ENCODE results near the gene ZNF662. TPM values are rescaled to one million over a fixed set of nuclear protein-coding genes. Genes with fewer than 3 reads are reported as not detected.

Gene ZNF662
- total RNA-seq, 2 donors from 2014 or later: 1.7 to 2.7 TPM

- H3K36me3 ChIP-seq: peaks cover 34% of the 10 kb centered on the region
Observed at GRCh38 chr3:42908675-42909074, 2.7 kb downstream of the ZNF662 start.

GRCh38 chr3:42911551-42911950, 5.6 kb downstream of the ZNF662 start:
- no peak for DNase-seq (ENCODE audit: low spot score)
- no peak for TF ChIP-seq CTCF (IDR thresholded peaks at IDR 0.05)
- no peak overlapping the region for H3K27ac ChIP-seq
- peaks cover 0 to 8% of the 10 kb centered on the region in 2 donors for H3K4me1 ChIP-seq
- H3K36me3 ChIP-seq: peaks cover 52% of the 10 kb centered on the region
- no peaks in the 10 kb centered on the region for H3K27me3 ChIP-seq
- peaks cover 24 to 52% of the 10 kb centered on the region in 2 donors for H3K9me3 ChIP-seq
- H3K4me3 ChIP-seq: no peak overlapping the region

More at GRCh38 chr3:42908675-42909074, 2.7 kb downstream of the ZNF662 start:
- Histone ChIP-seq H3K27me3 (no peaks in the 10 kb centered on the region), H3K4me3 (no peak overlapping the region), H3K27ac (no peak overlapping the region), H3K4me1 (peaks cover 0 to 20% of the 10 kb centered on the region in 2 donors), H3K9me3 (peaks cover 5 to 23% of the 10 kb centered on the region in 2 donors)
- no peak for TF ChIP-seq CTCF (IDR thresholded peaks at IDR 0.05)
- no peak for DNase-seq (ENCODE audit: low spot score)

- Histone ChIP-seq H3K9me3 (peaks cover 28 to 78% of the 10 kb centered on the region in 2 donors), H3K4me1 (no peaks in the 10 kb centered on the region), H3K36me3 (peaks cover 48% of the 10 kb centered on the region), H3K27ac (no peak overlapping the region), H3K27me3 (no peaks in the 10 kb centered on the region), H3K4me3 (no peak overlapping the region)
- DNase-seq (ENCODE audit: low spot score): no peak
- no peak for TF ChIP-seq CTCF (IDR thresholded peaks at IDR 0.05)
Observed at GRCh38 chr3:42914771-42915515, 9.0 kb downstream of the ZNF662 start.

- H3K4me1 ChIP-seq: no peaks in the 10 kb centered on the region
- no peak for TF ChIP-seq CTCF (IDR thresholded peaks at IDR 0.05)
- no peak overlapping the region for H3K4me3 ChIP-seq
- DNase-seq (ENCODE audit: low spot score): no peak
- peaks cover 0 to 13% of the 10 kb centered on the region in 2 donors for H3K9me3 ChIP-seq
- no peaks in the 10 kb centered on the region for H3K27me3 ChIP-seq
- no peak overlapping the region for H3K27ac ChIP-seq
- H3K36me3 ChIP-seq: no peaks in the 10 kb centered on the region
Observed at GRCh38 chr3:42923606-42924005, 17.7 kb downstream of the ZNF662 start.

GRCh38 chr3:42926310-42926709, 20.4 kb downstream of the ZNF662 start:
- H3K9me3 ChIP-seq: no peaks in the 10 kb centered on the region
- no peak for TF ChIP-seq CTCF (IDR thresholded peaks at IDR 0.05)
- DNase-seq (ENCODE audit: low spot score): no peak
- H3K4me1 ChIP-seq: no peaks in the 10 kb centered on the region
- H3K27me3 ChIP-seq: no peaks in the 10 kb centered on the region
- no peak overlapping the region for H3K27ac ChIP-seq
- H3K36me3 ChIP-seq: no peaks in the 10 kb centered on the region
- no peak overlapping the region for H3K4me3 ChIP-seq

- no peak for DNase-seq (ENCODE audit: low spot score)
- H3K27me3 ChIP-seq: no peaks in the 10 kb centered on the region
- H3K36me3 ChIP-seq: no peaks in the 10 kb centered on the region
- H3K27ac ChIP-seq: no peak overlapping the region
- TF ChIP-seq CTCF (IDR thresholded peaks at IDR 0.05): no peak
- H3K9me3 ChIP-seq: no peaks in the 10 kb centered on the region
- H3K4me3 ChIP-seq: no peak overlapping the region
- no peaks in the 10 kb centered on the region for H3K4me1 ChIP-seq
Observed at GRCh38 chr3:42934111-42934510, 28.2 kb downstream of the ZNF662 start.

Measured in right atrium auricular region (tissue), 2 donors.